AG04450 (cell line): ENCODE measurements around the gene CAPN13. TPM values are rescaled to one million over a fixed set of nuclear protein-coding genes. Genes with fewer than 3 reads are reported as not detected.

ENCODE experiments used
- polyA plus RNA-seq: library from polyadenylated mRNA; depleted of rRNA; stranded (reverse); fragments of >200 nt; gene quantifications from 2 replicates; pipeline ENCODE4 v1.2.3, GENCODE V29; 2011
- small RNA-seq: library from RNA; depleted of rRNA; stranded (forward); fragments of <200 nt; gene quantifications from one replicate; pipeline ENCODE3, GENCODE V24; 2012; ENCODE audit warnings: low read depth; ENCODE audit not compliant: insufficient read length

Gene CAPN13
- polyA plus RNA-seq, 1 experiment, result not detected

Small RNA genes within 50 kb of the gene (small RNA-seq; reads per million reads assigned to genes)
- not detected for gene AC092569.1
